GM10266 (cell line): ENCODE data around the gene SLC43A3.

Experiments used
- DNase-seq: peaks from one replicate; pipeline ENCODE4 v3.0.0; 2012; ENCODE audit errors: extremely low spot score
- CTCF ChIP-seq: IDR thresholded peaks from 2 replicates; pipeline ENCODE4 v1.5.1; 2012; ENCODE audit warnings: mild to moderate bottlenecking, low read depth; ENCODE audit not compliant: control insufficient read depth, insufficient read depth; ENCODE audit errors: missing control alignments

The SLC43A3 gene

GRCh38 chr11:57395905-57396623 is 30.9 kb downstream of the SLC43A3 start:
- DNase-seq, result no peak
- TF ChIP-seq CTCF, result no peak

GRCh38 chr11:57394203-57394965 is 32.5 kb downstream of the SLC43A3 start:
- DNase-seq, result no peak
- TF ChIP-seq CTCF, result no peak

- no peak for TF ChIP-seq CTCF
- no peak for DNase-seq
These were observed 34.2 kb downstream of the SLC43A3 start for GRCh38 chr11:57392763-57393105.

GRCh38 chr11:57392066-57392762 is 34.7 kb downstream of the SLC43A3 start:
- no peak for TF ChIP-seq CTCF
- no peak for DNase-seq

- DNase-seq, result no peak
- no peak for TF ChIP-seq CTCF
These were observed 35.4 kb downstream of the SLC43A3 start for GRCh38 chr11:57391539-57391938.

GRCh38 chr11:57391111-57391510 is 35.8 kb downstream of the SLC43A3 start:
- no peak for DNase-seq
- no peak for TF ChIP-seq CTCF
